C4-2B (cell line): Measurements from ENCODE around the gene SPA17.

ENCODE experiments used
- ZFX ChIP-seq: fragments of 450-650 bp; IDR thresholded peaks from 2 replicates; pipeline ENCODE4 v1.6.1; 2017
- TF ChIP-seq, protein P1 (sequence below): fragments of 450-650 bp; conservative IDR thresholded peaks from 2 replicates; pipeline ENCODE4 v1.5.1; 2017; ENCODE audit warnings: mild to moderate bottlenecking

DNA sequence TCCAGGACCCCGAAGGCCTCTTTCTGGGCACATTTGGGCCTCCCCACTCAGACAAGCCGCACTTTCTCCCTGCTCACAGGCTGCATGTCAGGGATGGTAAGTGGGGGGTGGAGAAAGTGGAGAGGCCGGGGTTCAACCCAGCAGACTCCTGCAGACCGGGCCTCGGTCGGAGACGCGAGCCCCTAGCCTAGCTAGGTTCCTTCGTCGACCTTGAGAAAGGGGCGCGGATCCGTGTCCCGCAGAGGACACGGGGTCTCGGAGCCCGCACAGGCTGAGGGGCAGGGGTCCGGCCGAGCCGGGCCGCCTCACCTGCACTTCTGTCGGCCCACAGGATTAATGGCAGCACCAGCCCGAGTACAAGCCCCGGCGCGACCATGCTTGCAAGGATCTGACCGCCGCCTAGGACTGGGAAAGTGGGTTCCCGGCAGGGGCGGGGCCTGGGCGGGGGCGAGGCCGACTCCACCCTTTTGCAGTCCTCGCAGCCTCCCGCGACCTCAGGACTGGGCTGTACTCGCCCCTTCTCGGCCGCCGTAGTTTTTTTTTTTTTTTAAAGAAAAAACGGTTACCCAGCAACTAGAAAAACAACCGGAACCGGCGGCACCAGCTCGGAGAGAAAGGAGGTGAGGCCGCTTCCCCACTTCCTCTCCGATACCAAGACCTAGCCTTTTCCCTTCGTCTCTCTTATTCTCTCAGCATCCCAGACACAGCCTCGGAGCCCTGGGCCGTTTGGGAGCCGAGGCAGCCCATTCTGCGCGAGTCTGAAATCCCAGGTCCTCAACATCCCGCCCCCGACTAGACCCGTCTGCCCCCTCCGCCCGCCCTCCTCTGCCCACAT lies at the start of gene SPA17, which contains the start of gene SIAE:
- TF ChIP-seq, protein P1, sequence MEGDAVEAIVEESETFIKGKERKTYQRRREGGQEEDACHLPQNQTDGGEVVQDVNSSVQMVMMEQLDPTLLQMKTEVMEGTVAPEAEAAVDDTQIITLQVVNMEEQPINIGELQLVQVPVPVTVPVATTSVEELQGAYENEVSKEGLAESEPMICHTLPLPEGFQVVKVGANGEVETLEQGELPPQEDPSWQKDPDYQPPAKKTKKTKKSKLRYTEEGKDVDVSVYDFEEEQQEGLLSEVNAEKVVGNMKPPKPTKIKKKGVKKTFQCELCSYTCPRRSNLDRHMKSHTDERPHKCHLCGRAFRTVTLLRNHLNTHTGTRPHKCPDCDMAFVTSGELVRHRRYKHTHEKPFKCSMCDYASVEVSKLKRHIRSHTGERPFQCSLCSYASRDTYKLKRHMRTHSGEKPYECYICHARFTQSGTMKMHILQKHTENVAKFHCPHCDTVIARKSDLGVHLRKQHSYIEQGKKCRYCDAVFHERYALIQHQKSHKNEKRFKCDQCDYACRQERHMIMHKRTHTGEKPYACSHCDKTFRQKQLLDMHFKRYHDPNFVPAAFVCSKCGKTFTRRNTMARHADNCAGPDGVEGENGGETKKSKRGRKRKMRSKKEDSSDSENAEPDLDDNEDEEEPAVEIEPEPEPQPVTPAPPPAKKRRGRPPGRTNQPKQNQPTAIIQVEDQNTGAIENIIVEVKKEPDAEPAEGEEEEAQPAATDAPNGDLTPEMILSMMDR: no peak
- peak; percentile 25; the same call in 1 of the 2 replicates for TF ChIP-seq ZFX
